GM12878 (cell line): ENCODE results near the gene ZNF608. TPM values are rescaled to one million over a fixed set of nuclear protein-coding genes. Genes with fewer than 3 reads are reported as not detected.

Source experiments
- ATAC-seq: fragments of 200-7000 bp; cut with Tn5 transposase; 3 replicates; pipeline ENCODE4 v1.9.1; 2020; ENCODE audit warnings: mild to moderate bottlenecking, moderate library complexity
- BruUV-seq: library from RNA; stranded (reverse); fragments of 400-500 nt; replicated peaks from 2 replicates; lab custom pipeline; 2021; lab: Mats Ljungman, UMichigan
- CTCF ChIA-PET: fragments of 300-600 bp; sonication (Branson Sonifier 250); formaldehyde crosslinking; extraction: SDS; loops from one replicate; lab custom pipeline; 2021; ENCODE audit warnings: inconsistent platforms; lab: Yijun Ruan, JAX
- POLR2A ChIA-PET: fragments of 350-600 bp; formaldehyde crosslinking; extraction: SDS; loops from one replicate; lab custom pipeline; 2021; ENCODE audit warnings: inconsistent platforms; lab: Charles Lee
- RAD21 ChIA-PET: fragments of 300-600 bp; sonication (Branson Sonifier 250); formaldehyde crosslinking; loops from one replicate; lab custom pipeline; 2023; ENCODE audit warnings: antibody characterized with exemption; ENCODE audit not compliant: unreplicated experiment; lab: Charles Lee
- SMC1A ChIA-PET: fragments of 300-600 bp; sonication (Branson Sonifier 250); formaldehyde crosslinking; loops from one replicate; lab custom pipeline; 2023; ENCODE audit not compliant: unreplicated experiment, uncharacterized antibody; lab: Charles Lee
- DNase-seq: peaks from one replicate; pipeline ENCODE4 v3.0.0-alpha.2; 2011; ENCODE audit warnings: low read depth, low spot score
- FAIRE-seq: peaks from 3 replicates; lab custom pipeline; 2011; peaks lifted over from hg19 to GRCh38; lab: Jason Lieb, UNC
- H2AFZ ChIP-seq: 2 replicates; pipeline ENCODE4 v1.6.0; 2011; ENCODE audit warnings: low read depth, low read length, control low read depth; ENCODE audit not compliant: control insufficient read depth
- H3K27ac ChIP-seq: 2 replicates; pipeline ENCODE4 v1.5.1; 2011; ENCODE audit warnings: control low read depth; ENCODE audit not compliant: control insufficient read depth, insufficient read depth
- H3K27me3 ChIP-seq, 2 experiments: replicated peaks in 1 of 2; 2 replicates each; pipeline versions ENCODE4 v1.6.0 to v1.6.1; 2011; ENCODE audit warnings: low read length in 1 of 2; ENCODE audit not compliant: control insufficient read depth in 2 of 2, insufficient read depth in 2 of 2
- H3K36me3 ChIP-seq, 2 experiments: 2 replicates each; pipeline ENCODE4 v1.5.1; 2011; ENCODE audit warnings: low read length in 1 of 2; ENCODE audit not compliant: control insufficient read depth in 2 of 2, insufficient read depth in 2 of 2
- H3K4me1 ChIP-seq: 2 replicates; pipeline ENCODE4 v1.6.1; 2011; ENCODE audit warnings: mild to moderate bottlenecking, low read length, moderate library complexity, mixed read lengths; ENCODE audit not compliant: control insufficient read depth, insufficient read depth
- H3K4me2 ChIP-seq: 2 replicates; pipeline ENCODE4 v1.6.0; 2011; ENCODE audit warnings: control low read depth; ENCODE audit not compliant: control insufficient read depth, insufficient read depth
- H3K4me3 ChIP-seq: fragments of 200-600 bp; sonication (generic); 2 replicates; pipeline ENCODE4 v1.5.1; 2016
- H3K79me2 ChIP-seq: 2 replicates; pipeline ENCODE4 v1.6.0; 2011; ENCODE audit warnings: low read length; ENCODE audit not compliant: control insufficient read depth, insufficient read depth
- H3K9ac ChIP-seq: 2 replicates; pipeline ENCODE4 v1.8.0; 2011; ENCODE audit warnings: low read length, control low read depth, mixed read lengths; ENCODE audit not compliant: control insufficient read depth, insufficient read depth
- H3K9me3 ChIP-seq: replicated peaks from 3 replicates; pipeline ENCODE4 v1.5.1; 2011; ENCODE audit warnings: mild to moderate bottlenecking, low read length; ENCODE audit not compliant: control insufficient read depth, insufficient read depth
- H4K20me1 ChIP-seq: 2 replicates; pipeline ENCODE4 v1.6.0; 2011; ENCODE audit not compliant: control insufficient read depth, insufficient read depth
- CREB1 ChIP-seq: IDR thresholded peaks from 2 replicates; pipeline ENCODE4 v1.6.1; 2012; ENCODE audit warnings: low read depth, mild to moderate bottlenecking, inconsistent platforms
- CREM ChIP-seq: IDR thresholded peaks from 2 replicates; pipeline ENCODE4 v1.6.1; 2014; ENCODE audit warnings: antibody characterized with exemption, low read depth
- E4F1 ChIP-seq: fragments of 450-650 bp; IDR thresholded peaks from 2 replicates; pipeline ENCODE4 v1.6.1; 2018; ENCODE audit warnings: borderline replicate concordance, mild to moderate bottlenecking; ENCODE audit not compliant: partially characterized antibody
- MEF2B ChIP-seq: fragments of 450-650 bp; IDR thresholded peaks from 2 replicates; pipeline ENCODE4 v1.6.1; 2018; ENCODE audit warnings: mild to moderate bottlenecking, moderate library complexity; ENCODE audit not compliant: partially characterized antibody, poor library complexity, severe bottlenecking
- MLLT1 ChIP-seq: fragments of 450-650 bp; IDR thresholded peaks from 2 replicates; pipeline ENCODE4 v1.6.1; 2016; ENCODE audit warnings: mild to moderate bottlenecking
- RB1 ChIP-seq: fragments of 450-650 bp; formaldehyde crosslinking; IDR thresholded peaks from 2 replicates; pipeline ENCODE4 v1.6.1; 2017; ENCODE audit warnings: mild to moderate bottlenecking, borderline replicate concordance
- RCOR1 ChIP-seq: conservative IDR thresholded peaks from 2 replicates; pipeline ENCODE4 v1.6.1; 2012; ENCODE audit warnings: low read depth, low read length, improper control_type of control experiment
- TCF3 ChIP-seq: IDR thresholded peaks from 2 replicates; pipeline ENCODE4 v1.6.1; 2012; ENCODE audit warnings: low read depth, mild to moderate bottlenecking, low read length, borderline replicate concordance; ENCODE audit not compliant: insufficient read depth
- ZBTB4 ChIP-seq: fragments of 450-650 bp; formaldehyde crosslinking; IDR thresholded peaks from 2 replicates; pipeline ENCODE4 v1.4.0; 2022; ENCODE audit warnings: mild to moderate bottlenecking, moderate library complexity
- ZBTB40 ChIP-seq: fragments of 450-650 bp; IDR thresholded peaks from 2 replicates; pipeline ENCODE4 v1.6.1; 2016; ENCODE audit warnings: mild to moderate bottlenecking, moderate library complexity, borderline replicate concordance
- ZNF207 ChIP-seq: fragments of 450-650 bp; IDR thresholded peaks from 2 replicates; pipeline ENCODE4 v1.6.1; 2014; ENCODE audit warnings: antibody characterized with exemption, mild to moderate bottlenecking, borderline replicate concordance
- WGBS: methylation state at CpG from one replicate; pipeline ENCODE4 v1.1.6; 2016; ENCODE audit warnings: low lambda C conversion rate; ENCODE audit not compliant: insufficient replicate concordance, insufficient coverage; ENCODE audit errors: missing lambda C conversion rate; 5-methylcytosine and 5-hydroxymethylcytosine counted together
- in situ Hi-C: fragments of 300-500 bp; cut with MboI; formaldehyde crosslinking; loops from 9 replicates; pipeline ENCODE4 v1.14.3; 2018; ENCODE audit warnings: mixed read lengths
- intact Hi-C: fragments of 100-400 bp; cut with micrococcal nuclease; formaldehyde crosslinking; loops from one replicate; pipeline ENCODE4 v1.14.2; 2022; ENCODE audit not compliant: unreplicated experiment
- polyA plus RNA-seq, 11 experiments: library from polyadenylated mRNA; depleted of rRNA in 4 of 11; unstranded in 6 of 11; stranded (reverse) in 5 of 11; fragments of >200 nt; fragmentation: Nextera tagmentation in 4 of 11; fragmentation: Illumina TruSeq in 1 of 11; extraction: Ambion mirVana in 4 of 11; extraction: Trizol in 1 of 11; gene quantifications; 1 replicate in 1 of 11; 2 replicates in 10 of 11; pipeline versions ENCODE4 v1.2.1 to v1.2.3, GENCODE V29; 2011 to 2016; ENCODE audit warnings: inconsistent platforms in 2 of 11, missing spikeins in 2 of 11, low read depth in 1 of 11
- total RNA-seq, 4 experiments: library from RNA; depleted of rRNA in 3 of 4; stranded (reverse); fragments of >200 nt in 3 of 4; fragmentation: Illumina TruSeq in 1 of 4; extraction: Trizol in 1 of 4; gene quantifications; 2 replicates each; pipeline versions ENCODE4 v1.2.1 to v1.2.3, GENCODE V29; 2013 to 2021

ZNF608 gene
- total and polyA plus RNA-seq, 10 of the 15 experiments (the other 5 are each of a cell fraction or from before 2014, with no cell fraction given), result 0.19 to 6.7 (median 0.64) TPM

DNA sequence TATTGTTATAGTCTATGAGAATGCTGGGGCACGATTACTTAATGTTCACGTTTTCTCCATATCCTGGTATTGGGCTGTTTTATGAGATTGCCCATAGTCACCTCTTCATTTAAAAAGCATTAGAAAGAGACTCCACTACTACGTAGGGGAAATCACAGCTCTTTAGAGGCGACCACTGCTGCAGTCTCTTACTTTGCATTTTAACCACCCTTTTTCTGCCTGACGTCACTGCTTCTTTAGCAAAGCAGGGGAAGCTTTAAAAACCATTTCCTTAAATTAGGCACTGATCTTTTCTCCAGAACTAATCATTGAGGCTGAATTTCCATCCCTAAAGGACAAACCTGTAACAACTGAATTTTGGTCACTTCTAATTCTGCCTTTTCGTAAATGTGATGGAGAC is 38.9 kb downstream of the ZNF608 start:
- peak overlapping the region; percentile 55; the same call in 1 of the 2 replicates for H3K9ac ChIP-seq
- H3K79me2 ChIP-seq, result peaks cover 46% of the 10 kb centered on the region
- no peaks in the 10 kb centered on the region; a peak in 1 of 4 replicates for H3K27me3 ChIP-seq
- RAD21 ChIA-PET, result interaction anchor here (0.6 to 4.9 kb wide), 13 partner anchors 9 to 650 kb away, joined by 3 to 42 read pairs (median 4); no protein-coding TSS in a partner anchor
- peaks cover 54% of the 10 kb centered on the region for H3K4me1 ChIP-seq
- 34% methylated on average over 6 of the region's 6 CpGs for WGBS
- no peak for FAIRE-seq
- no peaks in the 10 kb centered on the region for H4K20me1 ChIP-seq
- H3K36me3 ChIP-seq, result no peaks in the 10 kb centered on the region
- H3K27ac ChIP-seq, result peak overlapping the region; percentile 78
- SMC1A ChIA-PET, result interaction anchor here (0.6 to 5.6 kb wide), 14 partner anchors 13 to 213 kb away, joined by 3 to 42 read pairs (median 5); partner anchors contain the start of gene ZNF608
- POLR2A ChIA-PET, result interaction anchor here (0.6 to 1.8 kb wide), 7 partner anchors 9 to 677 kb away, joined by 3 to 6 read pairs (median 3); no protein-coding TSS in a partner anchor
- intact Hi-C loops, result no loop called here
- peak overlapping the region; percentile 77 for H3K4me2 ChIP-seq
- in situ Hi-C loops, result loop anchor here (25.0 kb wide), 1 partner anchor 1045 kb away; no protein-coding TSS in a partner anchor
- H3K4me3 ChIP-seq, result peak overlapping the region; percentile 16; the same call in 1 of the 2 replicates
- BruUV-seq, result no TSS peak
- peak; percentile 44 for ATAC-seq
- no peak for DNase-seq
- no peak overlapping the region for H2AFZ ChIP-seq
- CTCF ChIA-PET, result interaction anchor here (0.9 to 1.1 kb wide), 6 partner anchors 17 to 213 kb away, joined by 3 to 6 read pairs (median 4); no protein-coding TSS in a partner anchor
- no peaks in the 10 kb centered on the region for H3K9me3 ChIP-seq
- no peak for TF ChIP-seq ZBTB4 (CRISPR knock-in tag)
- no peak for TF ChIP-seq ZBTB40
- no peak for TF ChIP-seq MEF2B
- TF ChIP-seq TCF3, result no peak
- TF ChIP-seq E4F1, result no peak
- TF ChIP-seq CREB1, result peak; percentile 69
- no peak for TF ChIP-seq ZNF207
- no peak for TF ChIP-seq MLLT1
- TF ChIP-seq RCOR1, result no peak
- TF ChIP-seq RB1, result no peak
- peak; percentile 57; the same call in 1 of the 2 replicates for TF ChIP-seq CREM
